Sigmoid colon (tissue), 4 donors: ENCODE data around the gene MS4A2.

Experiments
- CTCF ChIP-seq, 4 experiments: fragments of 450-650 bp in 3 of 4; fragments of 200-600 bp in 1 of 4; IDR thresholded peaks; one replicate each; pipeline ENCODE4 v1.5.1; 2016 to 2019; ENCODE audit warnings: antibody characterized with exemption in 4 of 4, mild to moderate bottlenecking in 3 of 4, moderate library complexity in 2 of 4
- POLR2A ChIP-seq, 2 donors: fragments of 450-650 bp; IDR thresholded peaks; one replicate each; pipeline ENCODE4 v1.6.1; 2016; ENCODE audit warnings: antibody characterized with exemption in 2 of 2, mild to moderate bottlenecking in 2 of 2, moderate library complexity in 2 of 2
- POLR2AphosphoS5 ChIP-seq, 4 donors: sonication (generic); formaldehyde crosslinking; IDR thresholded peaks; one replicate each; pipeline ENCODE4 v1.6.1; 2017; ENCODE audit warnings: antibody characterized with exemption in 4 of 4

- TF ChIP-seq POLR2A (IDR thresholded peaks at IDR 0.05) (no peak), CTCF (IDR thresholded peaks at IDR 0.05) (no peak), POLR2AphosphoS5 (IDR thresholded peaks at IDR 0.05) (no peak)
Measured at GRCh38 chr11:60087239-60087638, 1.2 kb upstream of the MS4A2 start.
